Erythroblast (primary cell): ENCODE data around the gene GRIK1.

Experiments
- DNase-seq, 2 experiments: peaks; one replicate each; lab custom pipeline; 2025; lab: John Stamatoyannopoulos, UW
- GATA1 ChIP-seq: IDR thresholded peaks from 2 replicates; pipeline ENCODE4 v1.6.1; 2011; ENCODE audit warnings: low read depth, mild to moderate bottlenecking, control low read depth, low read length, moderate library complexity
- POLR2A ChIP-seq: IDR thresholded peaks from 2 replicates; pipeline ENCODE4 v1.6.1; 2011; ENCODE audit warnings: mild to moderate bottlenecking, low read length

GRIK1 gene

GRCh38 chr21:29829564-29830275 lies 110.1 kb downstream of the GRIK1 start:
- TF ChIP-seq POLR2A: no peak
- TF ChIP-seq GATA1: no peak
- DNase-seq: no peak

GRCh38 chr21:29827647-29828046 lies 112.1 kb downstream of the GRIK1 start:
- no peak for TF ChIP-seq POLR2A
- no peak for TF ChIP-seq GATA1
- no peak for DNase-seq

- DNase-seq: no peak
- no peak for TF ChIP-seq POLR2A
- TF ChIP-seq GATA1: no peak
Measured at GRCh38 chr21:29827236-29827635, 112.6 kb downstream of the GRIK1 start.

DNA sequence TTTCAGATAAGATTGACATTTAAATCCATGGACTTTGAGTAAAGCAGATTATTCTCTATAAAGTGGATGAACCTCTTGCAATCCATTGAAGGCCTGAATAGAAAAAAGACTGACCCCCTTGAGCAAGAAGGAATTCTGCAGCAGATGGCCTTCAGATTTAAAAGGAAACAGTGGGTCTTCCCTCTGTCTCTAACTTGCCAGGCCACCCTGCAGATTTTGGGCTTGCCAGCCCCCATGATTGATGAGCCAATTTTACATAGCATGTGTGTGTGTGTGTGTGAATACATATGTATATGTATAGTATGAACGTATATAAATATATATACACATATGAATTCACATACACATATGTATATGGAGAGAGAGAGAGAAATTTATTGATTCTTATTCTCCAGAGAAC lies 113.4 kb downstream of the GRIK1 start:
- TF ChIP-seq GATA1 (no peak), POLR2A (no peak)
- DNase-seq: no peak

- DNase-seq: no peak
- no peak for TF ChIP-seq GATA1
- TF ChIP-seq POLR2A: no peak
Measured at GRCh38 chr21:29825936-29826335, 113.9 kb downstream of the GRIK1 start.

- TF ChIP-seq GATA1 (no peak), POLR2A (no peak)
- DNase-seq: no peak
Measured at GRCh38 chr21:29825345-29825744, 114.5 kb downstream of the GRIK1 start.

- TF ChIP-seq POLR2A (no peak), GATA1 (no peak)
- no peak for DNase-seq
Measured at GRCh38 chr21:29822064-29822463, 117.7 kb downstream of the GRIK1 start.

GRCh38 chr21:29821230-29821629 lies 118.6 kb downstream of the GRIK1 start:
- no peak for TF ChIP-seq POLR2A
- no peak for TF ChIP-seq GATA1
- DNase-seq: no peak

- TF ChIP-seq POLR2A: no peak
- no peak for TF ChIP-seq GATA1
Measured at GRCh38 chr21:29819675-29820326, 120.0 kb downstream of the GRIK1 start.

GRCh38 chr21:29818383-29818921 lies 121.3 kb downstream of the GRIK1 start:
- no peak for DNase-seq
- TF ChIP-seq GATA1 (no peak), POLR2A (no peak)

More at GRCh38 chr21:29819675-29820326, 120.0 kb downstream of the GRIK1 start:
- DNase-seq: no peak

DNA sequence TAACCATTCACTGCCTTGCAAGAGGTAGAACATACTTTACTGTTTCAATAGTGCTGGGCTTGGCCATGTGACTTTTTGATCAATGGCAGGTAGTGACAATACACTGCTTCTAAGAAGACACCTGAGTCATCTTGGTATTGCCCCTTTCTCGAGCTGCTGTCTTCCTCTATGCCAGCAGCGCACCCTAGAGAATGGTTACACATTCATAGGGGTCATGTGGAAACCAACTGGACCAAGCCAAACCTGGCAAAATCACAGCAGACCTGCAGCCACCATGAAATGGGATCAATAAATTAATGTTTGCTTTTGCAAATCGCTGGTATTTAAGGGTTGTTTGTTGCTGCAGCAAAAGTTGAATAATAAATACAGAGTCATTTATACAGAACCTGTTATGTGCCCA lies 122.3 kb downstream of the GRIK1 start:
- TF ChIP-seq POLR2A (no peak), GATA1 (no peak)
- DNase-seq: no peak

- DNase-seq: no peak
- TF ChIP-seq POLR2A (no peak), GATA1 (no peak)
Measured at GRCh38 chr21:29812947-29813346, 126.8 kb downstream of the GRIK1 start.

DNA sequence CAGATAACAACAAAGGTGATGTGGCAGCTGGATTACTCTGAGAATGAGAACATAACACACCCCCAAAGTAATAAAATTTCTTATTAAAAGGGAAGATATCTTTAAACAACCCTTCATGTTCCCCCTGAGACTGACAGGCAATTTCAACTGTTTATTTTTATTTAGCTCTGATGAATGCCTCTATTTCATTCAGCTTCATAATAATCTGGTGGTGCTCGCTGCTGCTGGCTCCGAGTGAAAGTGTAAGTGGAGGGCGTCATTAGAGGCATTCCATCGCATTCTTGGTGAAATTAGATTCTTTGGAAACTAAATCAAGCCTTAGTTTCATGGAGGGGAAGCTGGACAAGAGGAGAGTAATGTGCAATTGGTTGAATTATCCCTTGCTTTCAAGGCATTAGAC lies 128.9 kb downstream of the GRIK1 start:
- TF ChIP-seq GATA1: no peak
- no peak for TF ChIP-seq POLR2A
- no peak for DNase-seq

DNA sequence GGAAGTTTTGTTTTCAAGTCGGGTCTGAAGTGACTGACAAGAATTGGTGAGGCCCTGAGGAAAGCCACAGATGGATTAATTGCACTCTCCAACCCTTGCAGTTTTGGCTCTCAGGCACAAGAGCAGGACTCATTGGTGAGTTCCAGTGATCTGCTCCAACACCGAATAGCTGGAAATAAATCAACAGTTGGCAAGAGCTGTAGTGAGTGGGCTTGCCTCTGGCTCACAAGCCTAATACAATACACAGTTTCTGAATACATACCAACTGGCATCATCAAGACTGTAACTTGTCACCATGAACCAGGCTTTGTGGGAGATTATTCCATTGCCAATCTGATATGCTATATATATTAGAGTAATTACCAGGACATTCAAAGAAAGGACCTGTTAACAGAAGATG lies 131.6 kb downstream of the GRIK1 start:
- TF ChIP-seq POLR2A (no peak), GATA1 (no peak)
- DNase-seq: no peak

DNA sequence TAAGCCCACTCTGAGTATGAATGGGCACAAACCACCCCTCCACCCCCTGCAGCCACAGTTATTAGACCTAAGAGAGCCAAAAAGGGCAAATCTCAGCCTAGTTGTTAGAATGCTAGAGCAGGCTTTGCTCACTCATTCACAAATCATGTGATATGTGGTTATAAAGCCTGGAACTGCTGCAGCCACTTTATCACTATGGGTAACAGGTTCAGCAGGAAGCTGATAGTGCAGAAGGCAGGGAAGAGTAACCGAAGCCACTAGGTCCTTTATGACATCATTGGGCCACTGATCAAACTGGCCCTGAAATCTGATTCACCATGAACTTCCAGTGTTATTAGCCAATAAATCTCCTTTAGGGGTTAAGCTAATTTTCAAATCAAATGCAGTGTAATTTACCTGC lies 134.7 kb downstream of the GRIK1 start:
- no peak for TF ChIP-seq POLR2A
- no peak for TF ChIP-seq GATA1
- DNase-seq: no peak
